HepG2 (cell line): ENCODE data around the gene CDKN1C.

Experiments used
- EZH2 ChIP-seq: conservative IDR thresholded peaks from 2 replicates; pipeline ENCODE4 v1.6.1; 2012; ENCODE audit warnings: mild to moderate bottlenecking, low read depth, low read length, moderate library complexity
- MLLT10 ChIP-seq: sonication (generic); formaldehyde crosslinking; IDR thresholded peaks from 2 replicates; pipeline ENCODE4 v1.4.0; 2020; ENCODE audit warnings: missing genetic modification reagents
- MTA1 ChIP-seq: sonication (generic); formaldehyde crosslinking; IDR thresholded peaks from 2 replicates; pipeline ENCODE4 v1.4.0; 2020; ENCODE audit warnings: missing genetic modification reagents, mild to moderate bottlenecking, borderline replicate concordance
- NFKBIZ ChIP-seq: IDR thresholded peaks from 2 replicates; pipeline ENCODE4 v1.6.1; 2018; ENCODE audit warnings: missing genetic modification reagents, missing compliant biosample characterization
- SP1 ChIP-seq, 2 experiments: fragments of 450-650 bp in 1 of 2; sonication (generic) in 1 of 2; formaldehyde crosslinking in 1 of 2; IDR thresholded peaks; 2 replicates each; pipeline versions ENCODE4 v1.4.0 to v1.6.1; 2016 to 2020; ENCODE audit warnings: missing genetic modification reagents in 1 of 2
- XRCC5 ChIP-seq: fragments of 200-400 bp; formaldehyde crosslinking; optimal IDR thresholded peaks from 2 replicates; pipeline ENCODE3; 2017; ENCODE audit warnings: mild to moderate bottlenecking, low read length
- ZNF234 ChIP-seq: sonication (generic); formaldehyde crosslinking; conservative IDR thresholded peaks from 2 replicates; pipeline ENCODE4 v1.5.1; 2020; ENCODE audit warnings: mild to moderate bottlenecking, missing genetic modification reagents
- ZNF749 ChIP-seq: sonication (generic); formaldehyde crosslinking; IDR thresholded peaks from 2 replicates; pipeline ENCODE4 v1.8.0; 2022; ENCODE audit warnings: mild to moderate bottlenecking, missing genetic modification reagents, moderate library complexity, borderline replicate concordance
- TF ChIP-seq, protein P1 (sequence below): sonication (generic); formaldehyde crosslinking; IDR thresholded peaks from 2 replicates; pipeline ENCODE4 v1.8.0; 2022; ENCODE audit warnings: missing genetic modification reagents, low read depth, mild to moderate bottlenecking, borderline replicate concordance
- TF ChIP-seq, protein P2 (sequence below): sonication (generic); formaldehyde crosslinking; IDR thresholded peaks from 2 replicates; pipeline ENCODE4; 2020; ENCODE audit warnings: missing genetic modification reagents, mild to moderate bottlenecking, borderline replicate concordance
- TF ChIP-seq, protein P3 (sequence below): fragments of 450-650 bp; IDR thresholded peaks from 2 replicates; pipeline ENCODE4 v1.6.1; 2017; ENCODE audit warnings: mild to moderate bottlenecking

DNA sequence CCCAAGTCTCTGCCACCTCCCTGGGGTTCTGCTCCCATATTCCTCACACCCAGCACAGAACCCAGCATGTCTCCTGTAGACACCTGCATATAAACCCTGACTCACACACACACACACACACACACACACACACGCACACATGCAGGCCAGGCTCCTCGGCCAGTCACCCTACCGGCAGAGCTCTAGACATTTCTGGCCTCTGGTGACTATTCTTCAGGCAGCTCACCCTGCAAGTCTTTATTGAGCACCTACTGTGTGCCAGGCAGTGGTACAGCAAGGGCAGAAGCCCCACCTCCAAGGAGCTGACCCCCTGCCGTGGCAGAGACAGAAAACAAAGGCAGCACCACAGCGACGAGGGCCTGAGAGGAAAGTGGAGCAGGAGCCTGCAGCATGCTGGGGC is 50.3 kb downstream of the CDKN1C start:
- TF ChIP-seq, protein P1, sequence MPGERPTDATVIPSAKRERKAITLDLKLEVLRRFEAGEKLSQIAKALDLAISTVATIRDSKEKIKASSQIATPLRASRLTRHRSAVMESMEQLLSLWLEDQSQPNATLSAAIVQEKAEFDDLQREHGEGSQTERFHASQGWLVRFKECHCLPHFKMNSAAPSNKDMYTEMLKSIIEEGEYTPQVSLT = no peak
- no peak for TF ChIP-seq ZNF749 (CRISPR knock-in tag)
- TF ChIP-seq, protein P2, sequence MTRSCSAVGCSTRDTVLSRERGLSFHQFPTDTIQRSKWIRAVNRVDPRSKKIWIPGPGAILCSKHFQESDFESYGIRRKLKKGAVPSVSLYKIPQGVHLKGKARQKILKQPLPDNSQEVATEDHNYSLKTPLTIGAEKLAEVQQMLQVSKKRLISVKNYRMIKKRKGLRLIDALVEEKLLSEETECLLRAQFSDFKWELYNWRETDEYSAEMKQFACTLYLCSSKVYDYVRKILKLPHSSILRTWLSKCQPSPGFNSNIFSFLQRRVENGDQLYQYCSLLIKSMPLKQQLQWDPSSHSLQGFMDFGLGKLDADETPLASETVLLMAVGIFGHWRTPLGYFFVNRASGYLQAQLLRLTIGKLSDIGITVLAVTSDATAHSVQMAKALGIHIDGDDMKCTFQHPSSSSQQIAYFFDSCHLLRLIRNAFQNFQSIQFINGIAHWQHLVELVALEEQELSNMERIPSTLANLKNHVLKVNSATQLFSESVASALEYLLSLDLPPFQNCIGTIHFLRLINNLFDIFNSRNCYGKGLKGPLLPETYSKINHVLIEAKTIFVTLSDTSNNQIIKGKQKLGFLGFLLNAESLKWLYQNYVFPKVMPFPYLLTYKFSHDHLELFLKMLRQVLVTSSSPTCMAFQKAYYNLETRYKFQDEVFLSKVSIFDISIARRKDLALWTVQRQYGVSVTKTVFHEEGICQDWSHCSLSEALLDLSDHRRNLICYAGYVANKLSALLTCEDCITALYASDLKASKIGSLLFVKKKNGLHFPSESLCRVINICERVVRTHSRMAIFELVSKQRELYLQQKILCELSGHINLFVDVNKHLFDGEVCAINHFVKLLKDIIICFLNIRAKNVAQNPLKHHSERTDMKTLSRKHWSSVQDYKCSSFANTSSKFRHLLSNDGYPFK = no peak
- no peak for TF ChIP-seq XRCC5
- TF ChIP-seq ZNF234 (CRISPR knock-in tag) = no peak
- no peak for TF ChIP-seq MLLT10 (CRISPR knock-in tag)
- TF ChIP-seq MTA1 (CRISPR knock-in tag) = no peak
- TF ChIP-seq EZH2 = no peak
- TF ChIP-seq, protein P3, sequence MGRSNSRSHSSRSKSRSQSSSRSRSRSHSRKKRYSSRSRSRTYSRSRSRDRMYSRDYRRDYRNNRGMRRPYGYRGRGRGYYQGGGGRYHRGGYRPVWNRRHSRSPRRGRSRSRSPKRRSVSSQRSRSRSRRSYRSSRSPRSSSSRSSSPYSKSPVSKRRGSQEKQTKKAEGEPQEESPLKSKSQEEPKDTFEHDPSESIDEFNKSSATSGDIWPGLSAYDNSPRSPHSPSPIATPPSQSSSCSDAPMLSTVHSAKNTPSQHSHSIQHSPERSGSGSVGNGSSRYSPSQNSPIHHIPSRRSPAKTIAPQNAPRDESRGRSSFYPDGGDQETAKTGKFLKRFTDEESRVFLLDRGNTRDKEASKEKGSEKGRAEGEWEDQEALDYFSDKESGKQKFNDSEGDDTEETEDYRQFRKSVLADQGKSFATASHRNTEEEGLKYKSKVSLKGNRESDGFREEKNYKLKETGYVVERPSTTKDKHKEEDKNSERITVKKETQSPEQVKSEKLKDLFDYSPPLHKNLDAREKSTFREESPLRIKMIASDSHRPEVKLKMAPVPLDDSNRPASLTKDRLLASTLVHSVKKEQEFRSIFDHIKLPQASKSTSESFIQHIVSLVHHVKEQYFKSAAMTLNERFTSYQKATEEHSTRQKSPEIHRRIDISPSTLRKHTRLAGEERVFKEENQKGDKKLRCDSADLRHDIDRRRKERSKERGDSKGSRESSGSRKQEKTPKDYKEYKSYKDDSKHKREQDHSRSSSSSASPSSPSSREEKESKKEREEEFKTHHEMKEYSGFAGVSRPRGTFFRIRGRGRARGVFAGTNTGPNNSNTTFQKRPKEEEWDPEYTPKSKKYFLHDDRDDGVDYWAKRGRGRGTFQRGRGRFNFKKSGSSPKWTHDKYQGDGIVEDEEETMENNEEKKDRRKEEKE = no peak
- no peak for TF ChIP-seq NFKBIZ (CRISPR knock-in tag)
- TF ChIP-seq SP1 (IDR thresholded peaks at IDR 0.05) = no peak
- no peak for TF ChIP-seq SP1 (CRISPR knock-in tag; IDR thresholded peaks at IDR 0.05)
